ENCODE measurements around the gene RTP3. TPM values are rescaled to one million over a fixed set of nuclear protein-coding genes. Genes with fewer than 3 reads are reported as not detected.
A peak's percentile ranks its signal among the peaks of the same experiment; 100 is the strongest.

The RTP3 gene
- total and polyA plus RNA-seq, 2 of the 8 experiments (the other 6 are each of a cell fraction or from before 2014, with no cell fraction given): 0.08 TPM; not detected in 1

DNA sequence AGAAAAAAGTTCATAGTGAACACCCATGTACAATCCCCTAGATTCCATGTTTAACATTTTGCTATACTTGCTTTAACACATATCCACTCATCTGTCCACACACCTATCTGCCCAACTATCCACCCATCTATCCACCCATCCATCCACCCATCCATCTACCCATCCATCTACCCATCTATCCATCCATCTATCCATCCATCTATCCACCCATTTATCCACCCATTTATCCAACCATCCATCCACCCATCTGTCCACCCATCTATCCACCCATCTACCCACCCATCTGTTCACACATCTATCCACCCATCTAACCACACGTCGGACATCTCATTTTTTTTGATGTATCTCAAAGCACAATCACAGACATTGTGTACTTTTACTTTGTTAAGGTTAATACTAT lies 25.8 kb downstream of the RTP3 start:
- Histone ChIP-seq H3K4me1 (replicated peaks in 1 of 4; ENCODE audit: control insufficient read depth in 3 of 4, insufficient read depth in 4 of 4, low read length in 3 of 4) (no peaks in the 10 kb centered on the region), H3K79me1 (ENCODE audit: low read depth, low read length) (no peaks in the 10 kb centered on the region), H3K9ac (replicated peaks in 1 of 4; ENCODE audit: extremely low read depth in 1 of 4, low read depth in 3 of 4, low read length in 3 of 4) (no peak overlapping the region), H3K23ac (ENCODE audit: insufficient read length) (no peak overlapping the region), H4K20me1 (replicated peaks in 1 of 2; ENCODE audit: control insufficient read depth in 1 of 2, insufficient read depth in 2 of 2, low read length in 2 of 2) (no peaks in the 10 kb centered on the region), H2BK15ac (ENCODE audit: low read length) (no peak overlapping the region), H3K4ac (replicated peaks; ENCODE audit: insufficient read length, low read depth, low read length) (no peak overlapping the region), H3K4me3 (ENCODE audit: extremely low read depth in 1 of 4, insufficient read depth in 2 of 4, low read depth in 3 of 4, low read length in 4 of 4) (no peak overlapping the region), H2AK5ac (ENCODE audit: low read depth, low read length) (no peak overlapping the region), H3K4me2 (ENCODE audit: insufficient read depth in 1 of 2, low read depth in 2 of 2, low read length in 2 of 2) (no peak overlapping the region), H4K5ac (ENCODE audit: insufficient read length, low read depth, low read length) (no peak overlapping the region), H3K18ac (ENCODE audit: extremely low read depth, low read length) (no peak overlapping the region), H4K91ac (replicated peaks; ENCODE audit: insufficient read length, low read length) (no peak overlapping the region), H3K27ac (ENCODE audit: low read depth, low read length) (no peak overlapping the region), H2AFZ (ENCODE audit: low read length) (no peak overlapping the region), H4K8ac (ENCODE audit: extremely low read depth, insufficient read depth, low read length) (no peak overlapping the region), H2BK12ac (ENCODE audit: low read depth, low read length) (no peak overlapping the region), H3K27me3 (replicated peaks in 1 of 4; ENCODE audit: control insufficient read depth in 3 of 4, extremely low read depth in 1 of 4, insufficient read depth in 3 of 4, low read length in 3 of 4) (no peaks in the 10 kb centered on the region), H3K9me3 (ENCODE audit: insufficient read depth in 2 of 2, low read depth in 1 of 2, low read length in 1 of 2) (no peaks in the 10 kb centered on the region), H3K36me3 (ENCODE audit: control insufficient read depth in 2 of 4, insufficient read depth in 4 of 4, low read length in 3 of 4) (no peaks in the 10 kb centered on the region), H2BK20ac (ENCODE audit: low read length) (no peak overlapping the region), H3K79me2 (ENCODE audit: control insufficient read depth in 1 of 2, insufficient read depth in 2 of 2, low read length in 2 of 2) (no peaks in the 10 kb centered on the region), H3K23me2 (ENCODE audit: low read depth, low read length) (peaks cover 5% of the 10 kb centered on the region; the same call in 1 of the 2 replicates), H3K56ac (replicated peaks; ENCODE audit: insufficient read length, low read depth, low read length) (peak overlapping the region; percentile 98), H3K14ac (ENCODE audit: insufficient read length) (no peak overlapping the region), H2BK5ac (ENCODE audit: low read depth, low read length) (no peak overlapping the region), H2BK120ac (replicated peaks; ENCODE audit: low read depth, low read length) (no peak overlapping the region)
- no peak for DNase-seq (ENCODE audit: low read depth in 1 of 2, low spot score in 2 of 2)
- CTCF ChIA-PET (ENCODE audit: partially characterized antibody): no interaction called here
- 96% methylated on average over 2 of the region's 2 CpGs; no CpG with 5 or more reads in 1 of the 2 experiments for WGBS, 2 experiments (ENCODE audit: extremely low coverage in 1 of 2, insufficient coverage in 1 of 2, insufficient read length in 1 of 2, insufficient replicate concordance in 2 of 2, low coverage in 1 of 2, low lambda C conversion rate in 2 of 2, missing lambda C conversion rate in 1 of 2)
- POLR2A ChIA-PET (ENCODE audit: partially characterized antibody): no interaction called here
- no peak for FAIRE-seq
- TF ChIP-seq SRF (IDR thresholded peaks at IDR 0.05; ENCODE audit: low read depth, low read length): no peak
- TF ChIP-seq POU5F1 (IDR thresholded peaks at IDR 0.05; ENCODE audit: low read depth, low read length): no peak
- TF ChIP-seq RAD21 (IDR thresholded peaks at IDR 0.05 in 1 of 2, conservative IDR thresholded peaks at IDR 0.05 in 1 of 2; ENCODE audit: low read depth in 2 of 2, low read length in 2 of 2): no peak
- TF ChIP-seq KDM5A (IDR thresholded peaks at IDR 0.05; ENCODE audit: low read length): no peak
- TF ChIP-seq GTF2F1 (IDR thresholded peaks at IDR 0.05; ENCODE audit: borderline replicate concordance, low read depth, low read length): no peak
- TF ChIP-seq JUND (IDR thresholded peaks at IDR 0.05; ENCODE audit: low read length): no peak
- no peak for TF ChIP-seq KDM4A (IDR thresholded peaks at IDR 0.05; ENCODE audit: low read depth, low read length, severe bottlenecking)
- no peak for TF ChIP-seq TAF1 (IDR thresholded peaks at IDR 0.05; ENCODE audit: low read depth, low read length)
- TF ChIP-seq NRF1 (IDR thresholded peaks at IDR 0.05; ENCODE audit: low read depth, low read length): no peak
